PC-3 (cell line): ENCODE results near the gene PIK3R2. TPM values are rescaled to one million over a fixed set of nuclear protein-coding genes. Genes with fewer than 3 reads are reported as not detected.

Experiments used
- ATAC-seq: fragments of 200-7000 bp; cut with Tn5 transposase; 2 replicates; pipeline ENCODE4 v1.9.1; 2020; ENCODE audit warnings: mild to moderate bottlenecking, moderate library complexity
- BruUV-seq: library from RNA; stranded (reverse); fragments of 400-500 nt; replicated peaks from 2 replicates; lab custom pipeline; 2021; lab: Mats Ljungman, UMichigan
- CTCF ChIA-PET: fragments of 300-600 bp; sonication (Branson Sonifier 250); formaldehyde crosslinking; loops from one replicate; lab custom pipeline; 2022; ENCODE audit warnings: antibody characterized with exemption; lab: Charles Lee
- POLR2A ChIA-PET: fragments of 300-600 bp; sonication (Branson Sonifier 250); formaldehyde crosslinking; loops from one replicate; lab custom pipeline; 2022; ENCODE audit warnings: antibody characterized with exemption; ENCODE audit not compliant: unreplicated experiment; lab: Charles Lee
- DNase-seq: peaks from one replicate; pipeline ENCODE4 v3.0.0-alpha.2; 2015
- H2AFZ ChIP-seq: fragments of 300-600 bp; sonication (generic); 2 replicates; pipeline ENCODE4 v1.6.0; 2016; ENCODE audit warnings: antibody characterized with exemption, low read length
- H3F3A ChIP-seq: fragments of 300-600 bp; sonication (generic); one replicate; pipeline ENCODE4 v1.6.0; 2017; ENCODE audit warnings: antibody characterized with exemption, low read length, control low read depth, mild to moderate bottlenecking; ENCODE audit not compliant: unreplicated experiment
- H3K27ac ChIP-seq: fragments of 300-600 bp; sonication (generic); 2 replicates; pipeline ENCODE4 v1.5.1; 2016; ENCODE audit warnings: mild to moderate bottlenecking, low read length
- H3K27me3 ChIP-seq: fragments of 300-600 bp; sonication (generic); 2 replicates; pipeline ENCODE4 v1.6.1; 2016; ENCODE audit warnings: low read length, mixed read lengths
- H3K36me3 ChIP-seq: fragments of 300-600 bp; sonication (generic); 2 replicates; pipeline ENCODE4 v1.6.1; 2016; ENCODE audit warnings: low read depth, mixed run types, low read length, mixed read lengths
- H3K4me1 ChIP-seq: fragments of 300-600 bp; sonication (generic); 2 replicates; pipeline ENCODE4 v1.5.1; 2016; ENCODE audit warnings: low read length; ENCODE audit not compliant: insufficient read depth
- H3K4me2 ChIP-seq: fragments of 300-600 bp; sonication (generic); 2 replicates; pipeline ENCODE4 v1.6.0; 2016; ENCODE audit warnings: low read length
- H3K4me3 ChIP-seq: fragments of 300-600 bp; sonication (generic); 2 replicates; pipeline ENCODE4 v1.5.1; 2016; ENCODE audit warnings: mild to moderate bottlenecking, low read length, mixed read lengths
- H3K79me2 ChIP-seq: fragments of 300-600 bp; sonication (generic); 2 replicates; pipeline ENCODE4 v1.6.1; 2017; ENCODE audit warnings: low read length, mixed read lengths
- H3K9ac ChIP-seq: fragments of 300-600 bp; sonication (generic); 2 replicates; pipeline ENCODE4 v1.6.0; 2016; ENCODE audit warnings: mild to moderate bottlenecking, low read length
- H3K9me2 ChIP-seq: fragments of 300-600 bp; sonication (generic); replicated peaks from 2 replicates; pipeline ENCODE4 v1.6.1; 2016; ENCODE audit warnings: mixed run types, low read length, mixed read lengths
- H3K9me3 ChIP-seq: fragments of 300-600 bp; sonication (generic); 2 replicates; pipeline ENCODE4 v1.6.1; 2016; ENCODE audit warnings: low read length, mixed read lengths
- H4K20me1 ChIP-seq: fragments of 300-600 bp; sonication (generic); 2 replicates; pipeline ENCODE4 v1.6.1; 2016; ENCODE audit warnings: low read length, mixed read lengths
- EZH2 ChIP-seq: fragments of 300-600 bp; sonication (generic); IDR thresholded peaks from one replicate; pipeline ENCODE4 v1.6.1; 2017; ENCODE audit warnings: antibody characterized with exemption, mild to moderate bottlenecking, low read length; ENCODE audit not compliant: unreplicated experiment
- EZH2phosphoT487 ChIP-seq: fragments of 300-600 bp; sonication (generic); IDR thresholded peaks from 2 replicates; pipeline ENCODE4 v1.6.1; 2018; ENCODE audit warnings: mild to moderate bottlenecking, antibody characterized with exemption, low read length, borderline replicate concordance
- intact Hi-C: fragments of 100-400 bp; cut with micrococcal nuclease; formaldehyde crosslinking; loops from 2 replicates; pipeline ENCODE4 v1.9.0; 2023
- total RNA-seq: library from RNA; depleted of rRNA; stranded (reverse); fragments of >200 nt; gene quantifications from 2 replicates; pipeline ENCODE4 v1.2.3, GENCODE V29; 2014
- TF ChIP-seq, protein P1 (sequence below): fragments of 300-600 bp; sonication (generic); conservative IDR thresholded peaks from 2 replicates; pipeline ENCODE4 v1.5.1; 2017; ENCODE audit warnings: antibody characterized with exemption, low read depth, mild to moderate bottlenecking, low read length

PIK3R2 gene
- total RNA-seq, 1 experiment from 2014 or later: 15.8 TPM

DNA sequence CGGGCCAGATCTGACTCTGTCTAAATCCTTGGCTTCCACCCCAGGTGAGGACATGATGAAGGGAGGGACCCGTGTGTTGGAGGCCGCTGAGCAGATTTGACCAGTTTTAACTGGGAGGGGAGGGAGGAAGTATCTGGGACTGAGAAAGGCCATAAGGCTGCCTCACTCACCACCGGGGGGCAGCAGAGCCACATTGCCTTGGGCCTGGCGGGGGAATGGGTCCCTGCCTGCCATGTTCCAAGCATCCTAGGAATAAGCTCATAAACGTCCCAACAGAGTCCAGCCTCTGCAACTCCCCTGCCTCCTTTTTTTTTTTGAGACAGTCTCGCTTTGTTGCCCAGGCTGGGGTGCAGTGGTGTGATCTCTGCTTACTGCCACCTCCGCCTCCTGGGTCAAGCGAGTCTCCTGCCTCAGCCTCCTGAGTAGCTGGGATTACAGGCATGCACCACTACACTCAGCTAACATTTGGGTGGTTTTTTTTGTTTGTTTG is 39.9 kb upstream of the PIK3R2 start:
- intact Hi-C loops: loop anchor here (1.0 kb wide), 3 partner anchors 39 to 139 kb away; no protein-coding TSS in a partner anchor
- no peaks in the 10 kb centered on the region for H3K27me3 ChIP-seq
- 0 out of 2 replicates have a peak, but pooled peaks cover under 1% of the 10 kb centered on the region for H3K79me2 ChIP-seq
- no peak overlapping the region for H3K9ac ChIP-seq
- H3K4me2 ChIP-seq: no peak overlapping the region
- TF ChIP-seq EZH2phosphoT487: no peak
- TF ChIP-seq EZH2: no peak
- TF ChIP-seq, protein P1, sequence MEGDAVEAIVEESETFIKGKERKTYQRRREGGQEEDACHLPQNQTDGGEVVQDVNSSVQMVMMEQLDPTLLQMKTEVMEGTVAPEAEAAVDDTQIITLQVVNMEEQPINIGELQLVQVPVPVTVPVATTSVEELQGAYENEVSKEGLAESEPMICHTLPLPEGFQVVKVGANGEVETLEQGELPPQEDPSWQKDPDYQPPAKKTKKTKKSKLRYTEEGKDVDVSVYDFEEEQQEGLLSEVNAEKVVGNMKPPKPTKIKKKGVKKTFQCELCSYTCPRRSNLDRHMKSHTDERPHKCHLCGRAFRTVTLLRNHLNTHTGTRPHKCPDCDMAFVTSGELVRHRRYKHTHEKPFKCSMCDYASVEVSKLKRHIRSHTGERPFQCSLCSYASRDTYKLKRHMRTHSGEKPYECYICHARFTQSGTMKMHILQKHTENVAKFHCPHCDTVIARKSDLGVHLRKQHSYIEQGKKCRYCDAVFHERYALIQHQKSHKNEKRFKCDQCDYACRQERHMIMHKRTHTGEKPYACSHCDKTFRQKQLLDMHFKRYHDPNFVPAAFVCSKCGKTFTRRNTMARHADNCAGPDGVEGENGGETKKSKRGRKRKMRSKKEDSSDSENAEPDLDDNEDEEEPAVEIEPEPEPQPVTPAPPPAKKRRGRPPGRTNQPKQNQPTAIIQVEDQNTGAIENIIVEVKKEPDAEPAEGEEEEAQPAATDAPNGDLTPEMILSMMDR: peak; percentile 87
- POLR2A ChIA-PET: interaction anchor here (0.7 kb wide), 1 partner anchor 75 kb away, joined by 4 read pairs; no protein-coding TSS in a partner anchor
- DNase-seq (peak; percentile 83), ATAC-seq (peak; percentile 68)
- no peaks in the 10 kb centered on the region for H4K20me1 ChIP-seq
- H2AFZ ChIP-seq: peak overlapping the region; percentile 49; the same call in 1 of the 2 replicates
- no TSS peak for BruUV-seq
- H3K27ac ChIP-seq: no peak overlapping the region
- no peak overlapping the region for H3K4me3 ChIP-seq
- H3F3A ChIP-seq: no peaks in the 10 kb centered on the region
- peaks cover 14% of the 10 kb centered on the region; the same call in 1 of the 2 replicates for H3K4me1 ChIP-seq
- no peaks in the 10 kb centered on the region for H3K9me3 ChIP-seq
- CTCF ChIA-PET: interaction anchor here (0.6 to 1.3 kb wide), 12 partner anchors 8 to 194 kb away, joined by 3 to 13 read pairs (median 4); partner anchors contain the start of genes MAST3, MPV17L2 and PIK3R2
- H3K36me3 ChIP-seq: no peaks in the 10 kb centered on the region
- H3K9me2 ChIP-seq: no peaks in the 10 kb centered on the region

DNA sequence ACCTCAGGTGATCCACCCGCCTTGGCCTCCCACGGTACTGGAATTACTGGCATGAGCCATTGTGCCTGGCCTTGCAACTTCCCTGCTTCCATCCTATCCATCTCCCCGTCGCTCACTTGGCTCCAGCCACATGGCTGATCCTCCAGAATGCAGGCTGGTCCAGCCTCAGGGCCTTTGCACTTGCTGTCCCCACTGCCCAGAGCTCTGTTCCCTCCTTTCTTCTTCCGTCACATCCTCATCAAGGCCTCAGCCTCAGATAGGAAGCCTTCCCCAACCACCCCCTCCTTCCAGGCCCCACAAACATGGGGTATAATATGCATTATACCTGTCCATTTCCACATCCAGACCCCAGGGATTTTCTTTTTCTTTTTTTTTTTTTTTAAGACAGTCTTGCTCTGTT is 39.1 kb upstream of the PIK3R2 start:
- BruUV-seq: no TSS peak
- peaks cover 8% of the 10 kb centered on the region; the same call in 1 of the 2 replicates for H3K79me2 ChIP-seq
- H2AFZ ChIP-seq: no peak overlapping the region
- ChIA-PET CTCF (interaction anchor here (1.1 to 1.3 kb wide), 2 partner anchors 38 to 54 kb away, joined by 3 to 13 read pairs; partner anchors contain the start of gene PIK3R2), POLR2A (interaction anchor here (0.7 kb wide), 1 partner anchor 75 kb away, joined by 4 read pairs; no protein-coding TSS in a partner anchor)
- H3K9me2 ChIP-seq: no peaks in the 10 kb centered on the region
- no peaks in the 10 kb centered on the region for H3K36me3 ChIP-seq
- H3K9ac ChIP-seq: no peak overlapping the region
- H4K20me1 ChIP-seq: no peaks in the 10 kb centered on the region
- ATAC-seq (no peak), DNase-seq (no peak)
- no peak overlapping the region for H3K4me2 ChIP-seq
- no peak overlapping the region for H3K4me3 ChIP-seq
- intact Hi-C loops: loop anchor here (1.0 kb wide), 3 partner anchors 38 to 138 kb away; no protein-coding TSS in a partner anchor
- TF ChIP-seq EZH2phosphoT487 (no peak), EZH2 (no peak)
- TF ChIP-seq, protein P1: no peak
- no peaks in the 10 kb centered on the region for H3K9me3 ChIP-seq
- no peaks in the 10 kb centered on the region for H3K27me3 ChIP-seq
- no peaks in the 10 kb centered on the region for H3F3A ChIP-seq
- peaks cover 21% of the 10 kb centered on the region for H3K4me1 ChIP-seq
- no peak overlapping the region for H3K27ac ChIP-seq

DNA sequence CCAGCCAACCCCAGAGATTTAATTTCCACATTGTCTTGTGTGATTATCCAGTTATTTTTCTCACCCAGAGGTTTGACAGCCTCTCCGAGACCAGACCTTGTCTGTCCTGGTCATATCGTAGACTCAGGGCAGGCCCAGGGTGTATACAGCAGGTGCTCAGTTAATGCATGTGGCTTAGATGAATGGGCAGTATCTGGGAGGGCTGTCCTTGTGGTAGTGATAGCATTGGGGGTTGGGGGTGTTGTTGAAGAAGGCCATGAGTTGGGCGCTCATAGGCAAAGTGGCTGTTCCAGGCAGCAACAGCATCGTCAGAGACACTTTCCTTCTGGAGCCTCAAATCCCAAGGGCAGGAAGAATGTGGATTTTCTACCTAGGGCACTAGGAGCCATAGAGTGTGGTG is 38.5 kb upstream of the PIK3R2 start:
- ATAC-seq: no peak

More for the DNA sequence above, 38.5 kb upstream of the PIK3R2 start:
- POLR2A ChIA-PET: no interaction called here
- Histone ChIP-seq H3K9me2 (no peaks in the 10 kb centered on the region), H4K20me1 (no peaks in the 10 kb centered on the region), H3K9ac (no peak overlapping the region), H3K4me3 (no peak overlapping the region), H3K79me2 (peaks cover 11% of the 10 kb centered on the region; the same call in 1 of the 2 replicates), H3K4me2 (no peak overlapping the region), H3K27me3 (no peaks in the 10 kb centered on the region), H3K9me3 (no peaks in the 10 kb centered on the region), H3F3A (no peaks in the 10 kb centered on the region), H3K4me1 (peaks cover 22% of the 10 kb centered on the region), H2AFZ (no peak overlapping the region), H3K36me3 (no peaks in the 10 kb centered on the region), H3K27ac (no peak overlapping the region)
- no TSS peak for BruUV-seq
- intact Hi-C loops: no loop called here
- DNase-seq: no peak
- TF ChIP-seq, protein P1: no peak
- no peak for TF ChIP-seq EZH2phosphoT487
- TF ChIP-seq EZH2: no peak
- CTCF ChIA-PET: no interaction called here
